ENCODE measurements around the gene ADSL. TPM values are rescaled to one million over a fixed set of nuclear protein-coding genes. Genes with fewer than 3 reads are reported as not detected.

ADSL gene
- total RNA-seq, 1 donor from 2014 or later, result 217 TPM

- DNase-seq, result no peak
Measured at GRCh38 chr22:40328546-40329456, 17.5 kb upstream of the ADSL start.

- no peak for DNase-seq
Measured at GRCh38 chr22:40329466-40329865, 16.8 kb upstream of the ADSL start.

DNA sequence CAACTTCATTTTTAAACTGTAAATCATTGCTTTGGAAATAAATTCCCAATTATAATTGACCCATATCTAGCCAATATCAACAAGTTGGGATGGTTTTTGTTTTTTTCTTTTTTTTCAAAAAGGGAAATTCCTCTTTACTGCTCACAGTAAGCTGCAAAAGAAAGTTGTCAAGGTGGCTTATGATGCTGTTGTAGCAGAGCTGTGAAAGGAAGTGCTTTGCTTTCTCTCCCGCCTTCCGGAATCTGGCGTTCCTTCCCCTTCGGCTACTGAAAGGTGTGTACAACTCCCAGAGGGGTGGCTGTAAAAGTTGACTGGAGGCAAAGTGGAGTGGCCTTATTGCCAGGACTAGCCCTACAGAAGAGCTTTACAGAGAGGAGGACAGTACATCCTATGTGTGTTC, 16.2 kb upstream of the ADSL start:
- no peak for DNase-seq

GRCh38 chr22:40330615-40331014, 15.7 kb upstream of the ADSL start:
- DNase-seq, result no peak

- DNase-seq, result no peak
Measured at GRCh38 chr22:40331706-40332105, 14.6 kb upstream of the ADSL start.

DNA sequence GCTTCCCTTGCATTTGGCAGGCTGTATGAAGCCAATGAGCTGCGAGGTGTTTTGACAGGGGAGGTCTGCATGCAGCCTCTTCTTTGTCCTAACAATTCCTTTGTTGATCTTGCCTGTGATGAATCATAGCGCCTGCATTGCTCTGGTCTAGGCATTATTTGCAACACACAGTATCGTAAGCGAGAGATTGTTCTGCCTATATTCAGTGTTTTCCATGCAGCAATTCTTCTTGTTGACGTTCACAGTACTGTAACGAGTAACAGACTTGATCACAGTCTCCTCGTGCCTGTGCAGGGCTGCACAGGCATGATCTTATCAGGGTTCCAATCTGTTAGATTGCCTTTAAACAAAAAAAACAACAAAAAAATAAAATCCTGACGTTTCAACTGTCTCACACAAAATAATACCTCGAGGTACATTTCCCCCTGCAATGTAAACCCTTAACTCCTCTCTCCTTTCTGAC, 13.9 kb upstream of the ADSL start:
- peak; percentile 75 for DNase-seq

GRCh38 chr22:40334060-40334459, 12.2 kb upstream of the ADSL start:
- DNase-seq, result no peak

GRCh38 chr22:40334899-40335298, 11.4 kb upstream of the ADSL start:
- no peak for DNase-seq

GRCh38 chr22:40335358-40335757, 10.9 kb upstream of the ADSL start:
- no peak for DNase-seq

GRCh38 chr22:40340044-40340443, 6.3 kb upstream of the ADSL start:
- no peak for DNase-seq

DNA sequence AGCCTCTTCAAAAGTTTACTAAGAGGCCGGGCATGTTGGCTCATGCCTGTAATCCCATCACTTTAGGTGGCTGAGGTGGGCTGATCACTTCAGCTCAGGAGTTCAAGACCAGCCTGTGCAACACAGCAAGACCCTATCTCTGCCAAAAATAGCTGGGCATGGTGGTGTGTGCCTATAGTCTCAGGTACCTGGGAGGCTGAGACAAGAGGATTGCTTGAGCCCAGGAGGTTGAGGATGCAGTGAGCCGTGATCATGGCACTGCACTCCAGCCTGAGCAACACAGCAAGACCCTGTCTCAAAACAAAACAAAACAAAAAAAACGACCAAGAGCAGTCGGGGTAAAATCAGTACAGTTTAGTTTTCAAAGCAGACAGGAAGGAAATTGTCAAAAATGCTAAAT, 4.7 kb upstream of the ADSL start:
- no peak for DNase-seq

DNA sequence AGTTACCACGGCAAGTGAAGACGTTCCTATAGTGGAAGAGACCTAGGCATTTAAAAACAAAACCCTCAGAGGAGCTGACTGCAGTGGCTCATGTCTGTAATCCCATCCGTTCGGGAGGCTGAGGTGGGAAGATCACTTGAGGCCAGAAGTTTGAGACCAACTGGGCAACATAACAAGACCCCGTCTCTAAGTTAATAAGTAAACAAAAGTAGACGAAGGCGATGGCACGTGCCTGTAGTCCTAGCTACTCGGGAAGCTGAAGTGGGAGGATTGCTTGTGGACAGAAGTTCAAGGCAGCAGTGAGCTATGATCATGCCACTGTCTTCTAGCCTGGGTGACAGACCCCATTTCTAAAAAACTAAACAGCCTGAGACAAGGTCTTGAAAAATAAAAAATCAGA, 3.8 kb upstream of the ADSL start:
- no peak for DNase-seq

GRCh38 chr22:40345271-40345670, 1.0 kb upstream of the ADSL start:
- DNase-seq, result peak; percentile 44

DNA sequence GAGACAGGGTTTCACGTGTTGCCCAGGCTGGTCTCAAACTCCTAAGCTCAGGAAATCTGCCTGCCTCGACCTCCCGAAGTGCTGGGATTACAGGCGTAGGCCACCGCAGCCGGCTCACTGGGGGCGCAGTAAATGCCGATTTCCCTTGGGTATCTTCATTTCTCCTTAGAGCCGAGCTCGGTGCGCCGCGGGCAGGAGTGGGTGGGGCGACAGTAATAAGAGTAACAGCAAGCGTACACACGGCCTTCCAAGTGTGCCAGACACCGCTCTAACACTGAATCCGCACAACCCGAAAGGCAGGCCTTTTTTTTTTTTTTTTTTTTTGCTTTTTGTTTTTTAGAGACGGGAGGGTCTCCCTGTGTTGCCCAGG, 500 bp upstream of the ADSL start:
- peak; percentile 52 for DNase-seq

DNA sequence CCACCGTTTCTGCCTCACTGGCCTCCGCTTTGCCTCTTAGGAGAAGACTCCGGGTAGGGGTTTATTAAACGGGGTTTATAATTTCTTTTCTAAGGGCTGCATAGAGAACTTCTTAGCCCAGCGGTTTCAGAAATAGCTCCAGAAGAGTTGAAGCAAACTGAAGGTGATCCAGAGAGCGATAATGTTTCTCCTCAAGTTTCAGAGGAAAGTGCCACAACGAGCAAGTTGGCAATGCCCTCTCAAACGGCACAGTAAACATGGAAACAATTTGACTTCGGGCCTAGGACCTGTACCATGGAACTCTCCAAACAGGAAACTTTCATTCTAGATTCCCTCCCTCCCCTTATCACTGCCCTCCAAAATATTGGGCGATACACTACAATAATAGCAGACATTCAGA, 1.0 kb downstream of the ADSL start:
- DNase-seq, result no peak

DNA sequence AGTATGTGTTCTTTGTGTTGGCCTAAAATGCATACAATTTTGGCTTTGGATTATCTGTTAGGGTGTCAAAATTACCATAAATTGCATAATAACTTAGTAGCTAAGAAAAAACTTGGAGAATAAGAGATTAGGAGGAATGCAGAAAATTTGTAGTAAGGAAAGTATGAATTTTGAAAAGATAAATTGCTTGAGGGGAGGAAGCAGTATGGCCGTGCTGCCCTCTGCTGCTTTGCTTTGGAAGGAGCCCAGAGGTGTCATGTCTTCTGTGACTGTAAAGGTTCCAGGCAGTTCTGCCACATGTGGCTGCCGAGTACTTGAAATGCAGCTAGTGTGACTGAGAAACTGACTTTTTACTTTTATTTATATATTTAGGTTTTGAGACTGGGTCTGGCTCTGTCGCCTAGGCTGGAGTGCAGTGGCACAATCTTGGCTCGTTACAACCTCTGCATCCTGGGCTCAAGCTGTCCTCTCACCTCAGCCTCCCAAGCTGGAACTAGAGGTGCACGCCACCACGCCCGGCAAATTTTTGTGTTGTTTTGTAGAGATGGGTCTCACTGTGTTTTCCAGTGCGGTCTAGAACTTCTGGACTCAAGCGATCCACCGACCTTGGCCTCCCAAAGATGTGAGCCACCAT, 1.8 kb downstream of the ADSL start:
- peak; percentile 83 for DNase-seq

GRCh38 chr22:40352763-40353162, 6.5 kb downstream of the ADSL start:
- DNase-seq, result no peak

DNA sequence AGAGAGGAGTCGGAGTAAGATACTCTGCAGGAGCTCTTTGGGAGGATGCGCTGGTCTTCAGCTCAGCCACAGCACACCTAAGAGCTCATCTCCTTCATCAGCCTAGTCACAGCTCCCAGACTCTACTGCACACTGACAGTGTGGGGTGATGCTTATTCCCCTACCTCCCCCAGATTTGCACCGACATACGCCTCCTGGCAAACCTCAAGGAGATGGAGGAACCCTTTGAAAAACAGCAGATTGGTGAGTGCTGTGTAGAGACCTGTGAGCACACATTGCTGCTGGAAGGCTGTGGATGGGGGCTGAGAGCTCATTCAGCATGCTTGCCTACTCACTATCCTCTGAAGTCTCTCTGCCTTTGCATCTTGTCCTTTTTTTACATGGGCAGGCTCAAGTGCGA, 14.8 kb downstream of the ADSL start:
- no peak for DNase-seq

GRCh38 chr22:40363059-40363458, 16.8 kb downstream of the ADSL start:
- DNase-seq, result no peak

- DNase-seq, result peak; percentile 56
Measured at GRCh38 chr22:40364431-40364830, 18.1 kb downstream of the ADSL start.

DNA sequence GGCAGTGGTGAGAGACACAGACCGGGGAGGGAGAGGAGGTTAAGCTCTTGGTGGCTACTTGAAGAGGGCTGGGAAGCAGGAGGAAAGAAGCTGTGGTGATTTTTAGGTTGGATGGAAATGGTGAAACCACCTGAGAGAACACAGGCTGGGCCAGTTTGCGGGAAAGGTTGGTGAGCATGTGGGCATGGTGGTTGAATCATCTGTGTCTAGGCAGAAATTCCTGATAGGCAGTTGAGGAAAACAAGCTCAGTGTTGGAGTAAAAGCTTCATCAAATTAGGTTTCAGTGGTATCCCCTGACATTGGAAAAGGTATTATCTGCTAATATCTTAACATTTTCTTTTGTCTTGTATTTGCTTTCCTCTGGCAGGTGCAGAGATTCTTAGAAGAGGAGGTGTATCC, 19.8 kb downstream of the ADSL start:
- DNase-seq, result no peak

DNA sequence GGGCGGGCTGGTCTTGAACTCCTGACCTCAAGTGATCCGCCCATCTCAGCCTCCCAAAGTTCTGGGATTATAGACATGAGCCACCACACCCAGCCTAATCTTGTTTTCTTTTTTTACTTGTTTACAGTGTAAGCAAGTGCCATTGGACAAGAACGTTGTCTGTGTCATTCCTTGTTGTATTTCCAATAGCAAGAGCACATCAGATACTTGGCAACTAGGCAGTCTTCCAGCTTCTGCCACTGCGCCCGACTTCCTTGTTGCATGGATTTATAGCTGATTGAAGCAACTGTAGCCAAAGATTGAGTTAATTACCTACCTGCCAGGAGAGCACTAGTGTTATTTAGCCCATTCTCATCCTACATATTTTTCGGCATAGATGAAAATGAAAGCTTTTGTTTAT, 21.0 kb downstream of the ADSL start:
- DNase-seq, result no peak

- peak; percentile 51 for DNase-seq
Measured at GRCh38 chr22:40368016-40368415, 21.7 kb downstream of the ADSL start.

DNA sequence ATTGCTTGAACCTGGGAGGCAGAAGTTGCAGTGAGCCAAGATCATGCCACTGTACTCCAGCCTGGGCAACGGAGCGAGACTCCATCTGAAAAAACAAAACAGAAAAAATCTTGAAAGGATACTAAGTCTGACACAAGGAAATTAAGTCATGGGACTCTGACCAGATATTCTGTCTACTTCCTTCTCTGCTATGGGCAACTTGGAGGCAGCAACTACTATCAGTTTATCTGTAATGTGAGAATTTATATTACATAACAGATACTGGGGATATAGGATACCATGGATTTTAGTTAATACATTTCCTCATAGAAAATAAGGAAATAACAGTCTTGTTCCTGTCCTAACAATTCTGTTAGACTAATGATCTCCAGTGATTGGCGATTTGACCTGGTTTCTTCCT, 22.5 kb downstream of the ADSL start:
- DNase-seq, result no peak
